NB4 (cell line): ENCODE results near the gene SUMF1.

ENCODE experiments used
- DNase-seq: peaks from one replicate; pipeline ENCODE4 v3.0.0; 2010; ENCODE audit warnings: low read depth
- H3K4me3 ChIP-seq: one replicate; pipeline ENCODE4 v1.5.1; 2011; ENCODE audit warnings: mild to moderate bottlenecking, low read depth, low read length, moderate library complexity
- MYC ChIP-seq: IDR thresholded peaks from 2 replicates; pipeline ENCODE4 v1.6.1; 2011; ENCODE audit warnings: low read depth, low read length
- POLR2A ChIP-seq: IDR thresholded peaks from 2 replicates; pipeline ENCODE4 v1.6.1; 2011; ENCODE audit warnings: mild to moderate bottlenecking; ENCODE audit not compliant: insufficient read length; ENCODE audit errors: extremely low read depth
- TF ChIP-seq, protein P1 (sequence below): IDR thresholded peaks from one replicate; pipeline ENCODE4 v1.5.1; 2012; ENCODE audit warnings: low read depth, low read length
- TF ChIP-seq, protein P2 (sequence below): IDR thresholded peaks from 2 replicates; pipeline ENCODE4 v1.6.1; 2011; ENCODE audit warnings: low read depth, low read length

SUMF1 gene

DNA sequence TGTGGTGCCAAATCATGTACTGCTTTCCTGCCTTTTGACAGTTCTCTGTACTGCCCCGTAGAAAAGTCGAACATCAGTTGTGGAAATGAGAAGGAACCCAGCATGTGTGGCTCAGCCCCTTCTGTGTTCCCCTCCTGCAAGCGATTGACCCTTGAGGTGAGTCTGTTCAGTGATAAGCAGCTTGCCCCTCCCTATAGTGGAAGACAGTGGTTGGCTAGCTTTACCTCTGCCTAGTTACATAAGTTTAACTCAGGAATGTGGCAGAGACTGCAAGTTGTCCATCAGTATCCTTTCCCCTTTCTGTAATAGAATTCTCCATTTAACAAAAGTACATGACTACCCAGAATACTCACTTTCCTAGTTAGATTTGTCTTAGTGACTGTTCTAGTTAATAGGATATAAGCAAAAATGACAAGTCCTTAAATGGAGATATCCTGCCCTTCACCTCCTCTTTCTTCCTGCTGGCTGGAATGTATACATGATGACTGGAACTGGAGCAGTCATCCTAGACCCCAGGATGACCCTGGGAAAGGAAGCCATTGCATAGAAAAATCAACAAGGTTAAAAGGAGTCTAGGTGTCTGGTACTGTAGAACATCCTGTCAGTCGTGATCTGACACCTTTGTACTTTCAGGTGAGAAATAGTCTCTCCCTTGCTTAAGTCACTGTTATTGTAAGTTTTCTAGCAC lies 153.3 kb downstream of the SUMF1 start:
- no peak overlapping the region for H3K4me3 ChIP-seq
- DNase-seq: no peak
- TF ChIP-seq, protein P1, sequence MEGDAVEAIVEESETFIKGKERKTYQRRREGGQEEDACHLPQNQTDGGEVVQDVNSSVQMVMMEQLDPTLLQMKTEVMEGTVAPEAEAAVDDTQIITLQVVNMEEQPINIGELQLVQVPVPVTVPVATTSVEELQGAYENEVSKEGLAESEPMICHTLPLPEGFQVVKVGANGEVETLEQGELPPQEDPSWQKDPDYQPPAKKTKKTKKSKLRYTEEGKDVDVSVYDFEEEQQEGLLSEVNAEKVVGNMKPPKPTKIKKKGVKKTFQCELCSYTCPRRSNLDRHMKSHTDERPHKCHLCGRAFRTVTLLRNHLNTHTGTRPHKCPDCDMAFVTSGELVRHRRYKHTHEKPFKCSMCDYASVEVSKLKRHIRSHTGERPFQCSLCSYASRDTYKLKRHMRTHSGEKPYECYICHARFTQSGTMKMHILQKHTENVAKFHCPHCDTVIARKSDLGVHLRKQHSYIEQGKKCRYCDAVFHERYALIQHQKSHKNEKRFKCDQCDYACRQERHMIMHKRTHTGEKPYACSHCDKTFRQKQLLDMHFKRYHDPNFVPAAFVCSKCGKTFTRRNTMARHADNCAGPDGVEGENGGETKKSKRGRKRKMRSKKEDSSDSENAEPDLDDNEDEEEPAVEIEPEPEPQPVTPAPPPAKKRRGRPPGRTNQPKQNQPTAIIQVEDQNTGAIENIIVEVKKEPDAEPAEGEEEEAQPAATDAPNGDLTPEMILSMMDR: no peak
- no peak for TF ChIP-seq POLR2A
- TF ChIP-seq, protein P2, sequence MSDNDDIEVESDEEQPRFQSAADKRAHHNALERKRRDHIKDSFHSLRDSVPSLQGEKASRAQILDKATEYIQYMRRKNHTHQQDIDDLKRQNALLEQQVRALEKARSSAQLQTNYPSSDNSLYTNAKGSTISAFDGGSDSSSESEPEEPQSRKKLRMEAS: no peak
- no peak for TF ChIP-seq MYC

DNA sequence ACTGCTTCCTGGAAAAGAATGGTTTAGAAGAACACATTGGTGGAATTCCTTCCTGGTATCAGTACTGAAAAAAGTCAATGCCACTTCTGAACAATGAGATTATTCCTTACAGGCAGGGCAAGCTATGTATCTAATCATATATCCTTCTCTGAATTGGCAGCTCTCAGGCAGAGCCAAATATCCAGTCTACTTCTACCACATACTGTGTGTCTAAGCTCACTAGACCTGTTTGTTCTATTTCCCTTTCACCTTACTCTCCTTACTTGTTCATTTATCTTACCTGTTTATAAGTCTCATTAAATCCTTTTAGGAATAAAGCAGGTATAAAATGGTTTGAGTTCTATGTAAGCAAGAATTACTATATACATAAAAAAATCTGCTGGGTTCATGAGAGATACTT lies 155.6 kb downstream of the SUMF1 start:
- no peak for DNase-seq
- H3K4me3 ChIP-seq: no peak overlapping the region
- no peak for TF ChIP-seq POLR2A
- TF ChIP-seq, protein P2: no peak
- TF ChIP-seq, protein P1: no peak
- TF ChIP-seq MYC: no peak
